Effector CD4-positive, alpha-beta T cell (primary cell): Measurements from ENCODE around the gene LY9.
"Not testable (repeated sequence)": the region's sequence is repeated elsewhere in the genome, so short reads cannot be mapped to it uniquely, and the experiment has no call there.

ENCODE experiments used
- DNase-seq: peaks from one replicate; pipeline ENCODE4 v3.0.0-alpha.2; 2020

LY9 gene

DNA sequence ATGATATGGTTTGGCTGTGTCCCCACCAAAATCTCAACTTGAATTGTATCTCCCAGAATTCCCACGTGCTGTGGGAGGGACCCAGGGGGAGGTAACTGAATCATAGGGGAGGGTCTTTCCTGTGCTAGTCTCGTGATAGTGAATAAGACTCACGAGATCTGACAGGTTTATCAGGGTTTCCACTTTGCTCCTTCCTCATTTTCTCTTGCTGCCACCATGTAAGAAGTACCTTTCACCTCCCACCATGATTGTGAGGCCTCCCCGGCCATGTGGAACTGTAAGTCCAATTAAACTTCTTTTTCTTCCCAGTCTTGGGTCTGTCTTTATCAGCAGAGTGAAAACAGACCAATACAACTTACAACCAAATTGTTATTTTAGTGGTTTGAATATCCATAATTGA lies 71.7 kb downstream of the LY9 start:
- not testable (repeated sequence) for DNase-seq

DNA sequence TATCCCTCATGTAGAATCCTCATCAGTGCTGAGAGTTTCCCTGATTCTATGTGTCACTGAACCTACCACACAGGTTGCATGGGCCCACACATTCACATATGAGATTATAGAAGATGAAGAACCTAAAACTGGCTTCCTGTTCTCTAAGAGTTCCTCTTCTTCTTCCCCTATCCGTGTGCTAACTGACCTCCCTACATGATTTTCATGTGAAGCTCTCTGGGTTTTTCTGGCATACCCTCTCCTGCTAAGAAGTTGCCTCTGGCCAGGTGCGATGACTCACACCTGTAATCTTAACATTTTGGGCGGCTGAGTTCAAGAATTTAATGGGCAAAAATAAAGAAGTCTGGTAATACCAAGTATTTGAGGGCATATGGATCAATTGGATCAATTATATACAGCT lies 72.2 kb downstream of the LY9 start:
- DNase-seq, result no peak

DNA sequence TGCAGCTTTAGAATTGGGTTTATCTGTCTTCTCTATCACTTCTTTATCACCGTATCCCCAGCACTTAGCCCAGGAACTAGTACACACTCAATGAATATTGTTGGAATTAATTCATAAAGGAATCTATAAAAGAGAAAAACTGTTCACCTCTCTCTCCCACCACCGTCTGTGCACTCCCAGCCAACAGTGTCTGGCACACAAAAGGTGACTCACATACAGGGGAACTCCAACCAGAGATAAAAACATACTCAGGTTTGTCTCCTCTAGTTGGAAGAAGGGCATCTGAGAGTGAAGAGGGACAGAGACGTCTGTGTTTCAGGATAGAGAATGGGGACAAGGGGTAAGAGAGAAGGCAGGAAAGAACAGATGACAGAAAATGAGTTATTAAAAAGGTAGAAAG lies 79.0 kb downstream of the LY9 start:
- DNase-seq, result no peak

DNA sequence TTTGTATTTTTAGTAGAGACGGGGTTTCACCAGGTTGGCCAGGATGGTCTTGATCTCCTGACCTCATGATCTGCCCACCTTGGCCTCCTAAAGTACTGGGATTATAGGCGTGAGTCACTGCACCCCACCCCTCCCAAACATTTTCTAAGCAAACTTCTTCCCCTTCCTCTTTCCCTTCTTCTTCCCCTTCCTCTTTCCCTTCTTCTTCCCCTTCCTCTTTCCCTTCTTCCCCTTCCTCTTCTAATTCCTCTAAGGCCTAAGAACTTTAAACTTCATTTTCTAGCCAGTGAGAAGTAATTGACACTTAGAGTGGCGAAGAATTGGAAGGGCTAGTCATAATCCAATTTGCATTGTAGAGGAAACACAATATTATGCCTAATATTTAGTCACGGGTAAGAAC lies 79.6 kb downstream of the LY9 start:
- DNase-seq, result not testable (repeated sequence)

DNA sequence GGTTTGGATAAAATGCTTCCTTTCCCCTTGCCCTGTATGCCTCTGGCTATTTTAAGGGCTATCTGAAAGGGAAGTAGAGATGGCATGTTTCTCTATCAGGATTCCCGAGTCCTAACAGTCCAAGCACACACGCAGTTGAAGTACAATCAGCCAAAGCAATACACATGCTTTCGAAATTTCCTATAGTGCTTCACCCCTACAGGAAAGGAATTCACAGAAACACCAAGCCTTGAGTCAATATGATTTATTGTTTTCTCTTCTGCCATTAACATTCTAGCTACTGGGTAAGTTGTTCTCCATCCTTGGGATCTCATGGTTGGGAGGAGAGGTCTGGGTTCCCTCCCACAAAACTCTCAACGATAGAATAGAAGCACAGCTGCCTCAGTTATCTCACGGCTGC lies 80.3 kb downstream of the LY9 start:
- no peak for DNase-seq

DNA sequence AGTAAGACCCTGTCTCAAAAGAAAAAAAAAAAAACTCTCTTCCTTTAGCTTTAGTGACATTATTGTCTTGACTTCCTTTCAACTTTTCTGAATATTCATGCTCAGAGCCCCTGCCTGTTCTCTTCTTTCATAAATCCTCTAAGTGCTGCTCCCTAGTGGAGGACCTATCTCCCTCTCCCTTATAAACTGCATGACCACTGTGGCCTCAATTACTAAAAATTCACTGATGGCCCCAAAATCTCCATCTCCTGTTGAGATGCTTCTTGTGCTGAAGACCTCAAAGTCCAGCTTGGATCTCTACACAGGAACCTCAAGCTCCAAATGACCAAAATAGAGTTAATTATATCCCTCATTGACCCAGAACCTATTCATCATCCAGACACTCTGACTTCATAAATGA lies 81.2 kb downstream of the LY9 start:
- no peak for DNase-seq
